Midbrain (tissue), 1 donor: ENCODE results near the gene CDH7.

ENCODE experiments used
- DNase-seq: peaks from one replicate; lab custom pipeline; 2025; lab: John Stamatoyannopoulos, UW

CDH7 gene

DNA sequence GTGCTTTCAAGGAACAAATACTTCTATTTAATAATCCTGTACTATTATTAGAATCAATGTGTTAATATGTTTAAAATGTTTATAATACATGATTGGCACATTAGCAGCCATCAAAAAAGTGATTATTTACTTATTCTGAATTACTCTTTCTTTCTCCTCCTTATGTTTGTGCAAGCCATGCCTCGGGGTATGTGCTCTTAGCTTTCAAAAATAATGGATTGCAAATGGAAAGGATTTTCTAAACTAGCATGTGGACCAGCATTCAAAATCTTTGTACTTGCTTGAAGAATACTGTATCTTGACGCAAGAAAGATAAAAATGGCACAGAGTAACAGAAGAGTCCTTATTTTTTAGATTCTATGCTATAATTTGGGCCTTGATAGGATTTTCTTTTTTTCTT, 156.5 kb downstream of the CDH7 start:
- DNase-seq: no peak

DNA sequence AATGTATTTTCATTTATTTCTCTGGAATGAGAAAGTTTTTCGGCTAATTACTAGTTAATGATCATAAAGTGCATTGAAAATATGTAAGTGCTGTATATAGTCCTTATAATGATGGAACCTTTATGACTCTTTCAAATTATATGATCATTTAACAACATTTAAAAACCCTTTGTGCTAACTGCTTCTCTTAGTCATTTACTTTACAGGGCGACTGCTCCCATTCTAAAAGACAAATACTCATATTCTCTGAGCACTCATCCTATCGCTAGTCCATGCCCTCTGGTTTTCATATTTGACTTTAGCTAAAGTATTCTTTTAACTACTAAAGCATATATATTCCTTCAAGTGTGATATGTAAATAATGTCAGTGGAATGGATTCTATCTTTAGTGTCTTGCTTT, 168.2 kb downstream of the CDH7 start:
- DNase-seq: no peak

DNA sequence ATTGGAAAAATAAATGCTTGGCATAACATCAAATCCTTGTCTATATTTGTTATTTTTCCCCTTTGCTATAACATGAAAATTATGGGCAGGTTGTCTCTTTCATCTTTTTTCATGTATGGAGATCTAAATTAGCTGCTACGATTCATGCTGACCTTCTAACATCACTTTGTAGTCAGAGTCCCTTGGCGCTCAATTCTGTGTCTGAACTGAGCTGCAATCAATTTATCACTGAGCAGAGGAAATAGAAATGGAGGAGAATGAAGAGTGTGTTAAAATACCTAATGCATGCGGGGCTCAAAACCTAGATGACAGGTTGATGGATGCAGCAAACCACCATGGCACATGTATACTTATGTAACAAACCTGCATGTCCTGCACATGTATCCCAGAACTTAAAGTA, 168.9 kb downstream of the CDH7 start:
- no peak for DNase-seq

DNA sequence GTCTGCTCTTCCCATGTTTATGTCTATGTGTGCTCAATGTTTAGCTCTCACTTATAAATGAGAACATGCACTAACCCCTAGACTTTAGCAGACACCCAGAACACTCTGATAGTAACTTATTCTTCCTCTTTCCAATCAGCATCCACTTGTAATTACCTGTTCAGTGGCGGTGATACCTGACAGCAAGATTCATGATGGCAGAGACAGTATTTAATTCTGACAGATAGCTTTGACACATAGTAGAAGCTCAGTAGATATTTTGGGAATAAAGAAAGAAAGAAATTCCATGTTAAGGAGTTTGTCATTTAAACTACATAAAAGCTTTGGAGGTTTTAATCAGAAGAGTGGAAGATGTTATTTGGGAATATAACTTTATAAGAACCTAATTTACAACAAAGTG, 171.3 kb downstream of the CDH7 start:
- DNase-seq: no peak

DNA sequence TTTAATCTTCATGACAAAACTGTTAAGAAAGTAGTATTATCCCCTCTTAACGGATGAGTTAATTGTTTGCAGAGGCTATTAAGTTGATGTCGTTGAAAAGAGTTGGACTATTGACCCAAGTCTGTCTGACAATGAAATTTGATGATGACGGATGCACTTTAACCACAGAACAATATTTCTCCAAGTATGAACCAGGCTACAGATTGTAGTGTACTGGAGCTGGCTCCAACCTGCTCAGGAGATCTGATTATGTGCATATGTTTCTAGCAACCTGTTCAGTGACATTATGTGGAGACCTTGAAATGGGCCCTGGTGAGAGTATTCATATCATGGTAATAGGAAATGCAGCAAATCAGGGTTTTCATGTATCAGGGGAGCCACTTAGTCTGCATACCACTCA, 174.1 kb downstream of the CDH7 start:
- no peak for DNase-seq

DNA sequence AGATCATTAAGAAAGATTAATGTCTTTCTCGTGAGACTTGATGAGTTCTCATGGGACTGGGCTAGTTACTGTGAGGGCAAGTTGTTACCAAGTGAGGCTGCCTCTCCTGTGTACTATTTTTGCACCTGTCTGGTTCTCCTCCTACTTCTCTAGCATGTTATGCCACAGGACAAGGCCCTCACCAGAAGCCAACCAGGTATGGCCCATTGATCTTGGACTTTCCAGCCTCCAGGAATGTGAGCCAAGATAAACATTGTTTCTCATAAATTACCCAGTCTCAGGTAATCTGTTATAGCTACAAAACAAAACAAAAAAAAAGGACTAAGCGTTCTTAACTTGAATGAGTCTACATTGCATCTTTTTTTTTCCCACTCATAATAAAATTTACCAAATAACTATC, 184.1 kb downstream of the CDH7 start:
- no peak for DNase-seq

DNA sequence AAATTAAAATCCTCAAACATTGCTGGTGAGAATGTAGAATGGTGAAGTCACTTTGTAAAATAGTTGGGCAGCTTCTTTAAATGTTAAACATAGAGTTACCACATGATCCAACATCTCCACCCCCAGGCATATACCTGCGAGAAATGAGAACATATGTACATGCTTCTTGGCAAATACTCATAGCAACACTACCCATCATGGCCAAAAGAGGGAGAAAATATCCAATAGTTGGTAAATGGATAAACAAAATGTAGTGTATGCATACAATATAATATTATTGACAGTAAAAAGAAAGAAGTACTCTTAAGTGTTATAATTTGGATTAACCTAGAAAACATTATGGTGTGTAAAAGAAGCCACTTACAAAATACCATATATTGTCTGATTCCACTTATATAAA, 185.9 kb downstream of the CDH7 start:
- no peak for DNase-seq

DNA sequence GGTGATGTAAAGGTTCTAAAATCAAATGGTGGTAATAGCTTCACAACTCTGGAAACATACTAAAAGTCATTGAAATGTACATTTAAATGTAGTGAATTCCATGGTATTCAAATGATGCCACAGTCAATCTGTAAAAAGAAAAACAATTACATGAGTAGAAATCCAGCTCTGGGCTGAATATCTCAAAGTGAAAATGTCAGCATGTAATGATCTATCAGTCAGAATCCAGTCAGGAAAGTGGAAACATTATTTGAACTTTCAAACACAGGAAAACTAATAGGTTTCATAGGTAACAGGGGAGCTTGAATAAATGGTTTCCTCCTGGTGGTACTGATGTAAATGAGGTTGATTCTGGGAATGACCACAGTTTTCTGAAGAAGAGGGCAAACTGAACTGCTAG, 186.4 kb downstream of the CDH7 start:
- no peak for DNase-seq

DNA sequence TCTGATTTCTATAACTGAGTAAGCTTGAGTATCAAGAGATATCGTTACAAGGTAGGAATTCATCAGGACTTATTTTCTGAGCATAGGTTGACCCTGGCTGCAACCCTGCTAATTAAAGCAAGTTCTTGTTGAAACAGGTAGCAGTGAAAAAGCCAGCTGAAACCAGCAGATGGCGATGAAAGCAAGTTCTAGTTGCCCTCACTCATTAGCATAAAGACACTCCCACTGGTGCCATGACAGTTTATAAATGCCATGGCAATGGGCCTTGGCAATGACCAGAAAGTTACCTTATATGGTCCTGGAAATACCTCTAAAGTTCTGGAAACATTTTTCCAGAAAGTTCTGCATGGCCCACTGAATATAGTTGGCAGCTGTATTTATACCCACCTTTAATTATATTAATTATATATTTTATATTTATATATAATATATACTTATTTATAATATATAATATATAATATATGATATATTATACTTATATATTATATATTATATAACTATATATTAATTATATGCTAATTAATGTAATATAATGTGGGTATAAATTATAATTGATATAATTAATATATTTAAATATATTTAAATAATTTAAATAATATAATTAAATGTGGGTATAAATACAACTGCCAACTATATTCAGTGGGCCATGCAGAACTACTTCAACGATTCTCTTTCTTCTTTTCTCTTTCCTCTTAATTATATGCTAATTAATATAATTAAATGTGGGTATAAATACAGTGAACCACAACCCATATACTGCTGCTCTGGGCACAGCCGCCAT, 188.0 kb downstream of the CDH7 start:
- DNase-seq: no peak
